Measurements from ENCODE around the gene ESPN. TPM values are rescaled to one million over a fixed set of nuclear protein-coding genes. Genes with fewer than 3 reads are reported as not detected.
"Not testable (repeated sequence)": the region's sequence is repeated elsewhere in the genome, so short reads cannot be mapped to it uniquely, and the experiment has no call there.

Gene ESPN
- total and polyA plus RNA-seq, 2 of the 8 experiments (the other 6 are each of a cell fraction or from before 2014, with no cell fraction given): 5.2 to 16.3 TPM

DNA sequence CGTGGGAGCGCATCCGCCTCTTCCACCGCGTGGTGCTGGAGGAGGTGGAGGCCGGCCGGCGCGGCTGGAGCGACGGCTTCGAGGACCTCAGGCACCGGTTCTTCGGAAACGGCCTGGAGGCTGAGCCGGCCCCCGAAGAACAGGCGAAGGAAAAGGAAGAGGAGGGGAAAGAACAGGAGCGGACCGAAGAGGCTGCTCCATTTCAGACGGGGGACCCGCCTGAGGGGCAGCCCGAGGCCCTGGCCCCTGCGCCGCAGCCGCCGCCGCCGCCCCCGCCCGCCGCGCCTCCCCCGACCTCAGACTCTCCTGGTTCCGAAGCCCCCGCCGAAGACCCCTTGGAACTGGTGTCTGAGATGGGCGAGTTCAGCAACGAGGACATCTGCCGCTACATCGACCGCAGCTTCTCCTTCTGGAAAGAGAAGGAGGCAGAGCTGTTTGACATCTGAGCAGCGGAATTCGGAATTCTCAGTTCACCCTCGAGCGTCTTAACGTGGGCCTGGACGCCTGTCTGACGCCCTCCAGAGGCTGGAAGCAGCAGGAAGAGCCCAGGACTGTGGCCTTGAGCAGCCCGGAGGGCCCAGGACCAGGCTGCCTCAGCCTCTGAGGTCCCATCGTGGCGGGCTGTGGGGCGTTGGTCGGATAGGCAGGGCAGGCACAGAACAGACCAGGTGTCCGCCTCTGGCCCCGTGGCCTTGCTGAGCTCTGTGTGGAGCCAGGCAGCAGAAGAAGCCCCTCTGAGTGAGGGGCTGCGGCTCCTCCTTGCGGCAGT is 31.4 kb downstream of the ESPN start:
- not testable (repeated sequence) for H2BK12ac ChIP-seq (ENCODE audit: low read depth, low read length); H3K18ac ChIP-seq (ENCODE audit: extremely low read depth, low read length); H4K20me1 ChIP-seq (replicated peaks in 1 of 2; ENCODE audit: control insufficient read depth in 1 of 2, insufficient read depth in 2 of 2, low read length in 2 of 2); H4K5ac ChIP-seq (ENCODE audit: insufficient read length, low read depth, low read length); H2BK5ac ChIP-seq (ENCODE audit: low read depth, low read length); H2AK5ac ChIP-seq (ENCODE audit: low read depth, low read length); H3K27ac ChIP-seq (ENCODE audit: low read depth, low read length); FAIRE-seq; H2BK20ac ChIP-seq (ENCODE audit: low read length); H3K14ac ChIP-seq (ENCODE audit: insufficient read length); DNase-seq (ENCODE audit: low read depth in 1 of 2, low spot score in 2 of 2); H3K36me3 ChIP-seq (ENCODE audit: control insufficient read depth in 2 of 4, insufficient read depth in 4 of 4, low read length in 3 of 4); H4K91ac ChIP-seq (replicated peaks; ENCODE audit: insufficient read length, low read length); H2BK120ac ChIP-seq (replicated peaks; ENCODE audit: low read depth, low read length); H3K9ac ChIP-seq (replicated peaks in 1 of 4; ENCODE audit: extremely low read depth in 1 of 4, low read depth in 3 of 4, low read length in 3 of 4); H3K23ac ChIP-seq (ENCODE audit: insufficient read length); H3K79me1 ChIP-seq (ENCODE audit: low read depth, low read length); H3K79me2 ChIP-seq (ENCODE audit: control insufficient read depth in 1 of 2, insufficient read depth in 2 of 2, low read length in 2 of 2); H3K23me2 ChIP-seq (ENCODE audit: low read depth, low read length); H3K56ac ChIP-seq (replicated peaks; ENCODE audit: insufficient read length, low read depth, low read length); H3K4ac ChIP-seq (replicated peaks; ENCODE audit: insufficient read length, low read depth, low read length); H3K9me3 ChIP-seq (ENCODE audit: insufficient read depth in 2 of 2, low read depth in 1 of 2, low read length in 1 of 2)
- Histone ChIP-seq H3K4me2 (ENCODE audit: insufficient read depth in 1 of 2, low read depth in 2 of 2, low read length in 2 of 2) (peak overlapping the region; percentile 8 to 64; a peak in 2 of 4 replicates), H2BK15ac (ENCODE audit: low read length) (0 out of 2 replicates have a peak overlapping the region, but pooled peaks have one; percentile 31), H3K4me1 (replicated peaks in 1 of 4; ENCODE audit: control insufficient read depth in 3 of 4, insufficient read depth in 4 of 4, low read length in 3 of 4) (peaks cover 0 to 25% (median 13%) of the 10 kb centered on the region in 4 experiments; a peak in 5 of 7 replicates), H3K4me3 (ENCODE audit: extremely low read depth in 1 of 4, insufficient read depth in 2 of 4, low read depth in 3 of 4, low read length in 4 of 4) (peak overlapping the region in 1 of 4 experiments; percentile 44; a peak in 1 of 8 replicates), H2AFZ (ENCODE audit: low read length) (peak overlapping the region; percentile 59; the same call in 1 of the 2 replicates), H3K27me3 (replicated peaks in 1 of 4; ENCODE audit: control insufficient read depth in 3 of 4, extremely low read depth in 1 of 4, insufficient read depth in 3 of 4, low read length in 3 of 4) (peaks cover 5 to 37% (median 21%) of the 10 kb centered on the region in 4 experiments; a peak in 6 of 7 replicates), H4K8ac (ENCODE audit: extremely low read depth, insufficient read depth, low read length) (peak overlapping the region; percentile 92)
- WGBS, 2 experiments (ENCODE audit: extremely low coverage in 1 of 2, insufficient coverage in 1 of 2, insufficient read length in 1 of 2, insufficient replicate concordance in 2 of 2, low coverage in 1 of 2, low lambda C conversion rate in 2 of 2, missing lambda C conversion rate in 1 of 2): 86% methylated on average over 24 of the region's 58 CpGs; no CpG with 5 or more reads in 1 of the 2 experiments
- CTCF ChIA-PET (ENCODE audit: partially characterized antibody): interaction anchor here (0.8 to 6.0 kb wide), 18 partner anchors 7 to 207 kb away, joined by 3 to 75 read pairs (median 6); partner anchors contain the start of genes HES2, PLEKHG5 and TNFRSF25
- TF ChIP-seq, protein P1, sequence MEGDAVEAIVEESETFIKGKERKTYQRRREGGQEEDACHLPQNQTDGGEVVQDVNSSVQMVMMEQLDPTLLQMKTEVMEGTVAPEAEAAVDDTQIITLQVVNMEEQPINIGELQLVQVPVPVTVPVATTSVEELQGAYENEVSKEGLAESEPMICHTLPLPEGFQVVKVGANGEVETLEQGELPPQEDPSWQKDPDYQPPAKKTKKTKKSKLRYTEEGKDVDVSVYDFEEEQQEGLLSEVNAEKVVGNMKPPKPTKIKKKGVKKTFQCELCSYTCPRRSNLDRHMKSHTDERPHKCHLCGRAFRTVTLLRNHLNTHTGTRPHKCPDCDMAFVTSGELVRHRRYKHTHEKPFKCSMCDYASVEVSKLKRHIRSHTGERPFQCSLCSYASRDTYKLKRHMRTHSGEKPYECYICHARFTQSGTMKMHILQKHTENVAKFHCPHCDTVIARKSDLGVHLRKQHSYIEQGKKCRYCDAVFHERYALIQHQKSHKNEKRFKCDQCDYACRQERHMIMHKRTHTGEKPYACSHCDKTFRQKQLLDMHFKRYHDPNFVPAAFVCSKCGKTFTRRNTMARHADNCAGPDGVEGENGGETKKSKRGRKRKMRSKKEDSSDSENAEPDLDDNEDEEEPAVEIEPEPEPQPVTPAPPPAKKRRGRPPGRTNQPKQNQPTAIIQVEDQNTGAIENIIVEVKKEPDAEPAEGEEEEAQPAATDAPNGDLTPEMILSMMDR (IDR thresholded peaks at IDR 0.05; ENCODE audit: control extremely low read depth in 1 of 3, insufficient read depth in 1 of 3, low read depth in 1 of 3, low read length in 3 of 3): peak in 2 of 3 experiments; percentile 20 to 31; a peak in 3 of 4 replicates
- POLR2A ChIA-PET (ENCODE audit: partially characterized antibody): interaction anchor here (1.0 to 12.2 kb wide), 5 partner anchors 15 to 30 kb away, joined by 3 to 123 read pairs (median 3); partner anchors contain the start of gene TNFRSF25

Measured in H1 (cell line).